ENCODE data around the gene IPPK. TPM values are rescaled to one million over a fixed set of nuclear protein-coding genes. Genes with fewer than 3 reads are reported as not detected.

IPPK gene, protein sequence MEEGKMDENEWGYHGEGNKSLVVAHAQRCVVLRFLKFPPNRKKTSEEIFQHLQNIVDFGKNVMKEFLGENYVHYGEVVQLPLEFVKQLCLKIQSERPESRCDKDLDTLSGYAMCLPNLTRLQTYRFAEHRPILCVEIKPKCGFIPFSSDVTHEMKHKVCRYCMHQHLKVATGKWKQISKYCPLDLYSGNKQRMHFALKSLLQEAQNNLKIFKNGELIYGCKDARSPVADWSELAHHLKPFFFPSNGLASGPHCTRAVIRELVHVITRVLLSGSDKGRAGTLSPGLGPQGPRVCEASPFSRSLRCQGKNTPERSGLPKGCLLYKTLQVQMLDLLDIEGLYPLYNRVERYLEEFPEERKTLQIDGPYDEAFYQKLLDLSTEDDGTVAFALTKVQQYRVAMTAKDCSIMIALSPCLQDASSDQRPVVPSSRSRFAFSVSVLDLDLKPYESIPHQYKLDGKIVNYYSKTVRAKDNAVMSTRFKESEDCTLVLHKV
- total RNA-seq: 1 to 10 TPM; 6.8 to 9.0 (median 7.7) TPM
- long read RNA-seq, donor 1, full-length matches to known transcripts: 8 of 14 reads
- long read RNA-seq, donor 1, partial matches to known transcripts: 4 of 14 reads
- long read RNA-seq, donor 1, other reads (novel, unspliced or antisense): 2 of 14 reads
- long read RNA-seq, donor 2, full-length matches to known transcripts: 3 of 7 reads
- long read RNA-seq, donor 2, partial matches to known transcripts: 0 of 7 reads
- long read RNA-seq, donor 2, other reads (novel, unspliced or antisense): 4 of 7 reads

- Histone ChIP-seq H3K4me1 (ENCODE audit: low read depth) (peaks cover 18% of the 10 kb centered on the region), H3K36me3 (ENCODE audit: low read depth) (no peaks in the 10 kb centered on the region), H3K4me3 (peak within 1 kb of the TSS; percentile 73), H3K9me3 (no peaks in the 10 kb centered on the region)
- TF ChIP-seq, protein P1, sequence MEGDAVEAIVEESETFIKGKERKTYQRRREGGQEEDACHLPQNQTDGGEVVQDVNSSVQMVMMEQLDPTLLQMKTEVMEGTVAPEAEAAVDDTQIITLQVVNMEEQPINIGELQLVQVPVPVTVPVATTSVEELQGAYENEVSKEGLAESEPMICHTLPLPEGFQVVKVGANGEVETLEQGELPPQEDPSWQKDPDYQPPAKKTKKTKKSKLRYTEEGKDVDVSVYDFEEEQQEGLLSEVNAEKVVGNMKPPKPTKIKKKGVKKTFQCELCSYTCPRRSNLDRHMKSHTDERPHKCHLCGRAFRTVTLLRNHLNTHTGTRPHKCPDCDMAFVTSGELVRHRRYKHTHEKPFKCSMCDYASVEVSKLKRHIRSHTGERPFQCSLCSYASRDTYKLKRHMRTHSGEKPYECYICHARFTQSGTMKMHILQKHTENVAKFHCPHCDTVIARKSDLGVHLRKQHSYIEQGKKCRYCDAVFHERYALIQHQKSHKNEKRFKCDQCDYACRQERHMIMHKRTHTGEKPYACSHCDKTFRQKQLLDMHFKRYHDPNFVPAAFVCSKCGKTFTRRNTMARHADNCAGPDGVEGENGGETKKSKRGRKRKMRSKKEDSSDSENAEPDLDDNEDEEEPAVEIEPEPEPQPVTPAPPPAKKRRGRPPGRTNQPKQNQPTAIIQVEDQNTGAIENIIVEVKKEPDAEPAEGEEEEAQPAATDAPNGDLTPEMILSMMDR (IDR thresholded peaks at IDR 0.05): no peak
- DNase-seq (peak; percentile 97 to 99 (median 98)), ATAC-seq (peak; percentile 98)
- intact Hi-C loops (cut with DNase I, micrococcal nuclease): no loop called here
These were observed at the start of gene IPPK for GRCh38 chr9:92669890-92670708. IPPK (minus strand) TSS chr9:92670131; CDS start chr9:92669988, 143 bp downstream.

DNA sequence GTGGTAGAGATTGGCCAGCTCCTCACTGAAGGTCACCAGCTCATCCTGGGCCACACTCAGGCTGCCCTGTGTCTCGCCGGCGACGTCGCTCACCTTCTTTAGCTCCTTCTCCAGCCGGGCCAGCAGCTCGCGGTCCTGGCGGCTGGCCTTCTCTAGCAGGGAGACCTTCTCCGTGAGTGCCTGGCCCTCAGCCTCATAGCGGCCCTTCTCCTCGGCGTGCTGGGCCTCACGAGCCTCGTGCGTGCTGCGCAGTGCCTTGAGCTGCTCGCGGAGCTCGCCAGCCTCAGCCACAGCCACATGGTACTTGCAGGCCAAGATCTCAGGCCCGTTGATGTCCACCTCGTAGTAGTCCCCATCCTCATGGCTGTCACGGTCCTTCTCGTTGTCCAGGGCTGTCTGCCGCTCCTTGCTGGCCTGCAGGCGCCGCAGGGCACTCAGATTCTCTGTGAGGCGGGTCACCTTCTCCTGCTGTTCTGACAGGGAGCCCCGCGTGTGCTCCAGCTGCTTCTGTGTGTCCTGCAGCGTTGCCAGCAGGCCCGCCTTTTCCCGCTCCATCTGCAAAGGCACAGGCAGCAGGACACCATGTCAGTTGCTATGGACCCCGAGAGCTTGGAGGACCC, 49.2 kb upstream of the IPPK start:
- ATAC-seq (no peak), DNase-seq (no peak)
- intact Hi-C loops (cut with DNase I, micrococcal nuclease): loop anchor here (5.0 kb wide), 1 partner anchor 73 kb away; no protein-coding TSS in a partner anchor
- TF ChIP-seq, protein P1 (IDR thresholded peaks at IDR 0.05): no peak
- H3K4me1 ChIP-seq (ENCODE audit: low read depth): peaks cover 9% of the 10 kb centered on the region
- peaks cover 11% of the 10 kb centered on the region for H3K36me3 ChIP-seq (ENCODE audit: low read depth)
- H3K4me3 ChIP-seq: no peak overlapping the region
- no peaks in the 10 kb centered on the region for H3K9me3 ChIP-seq

- Histone ChIP-seq H3K4me1 (ENCODE audit: low read depth) (peaks cover 9% of the 10 kb centered on the region), H3K4me3 (no peak overlapping the region), H3K36me3 (ENCODE audit: low read depth) (peaks cover 11% of the 10 kb centered on the region), H3K9me3 (no peaks in the 10 kb centered on the region)
- DNase-seq: no peak
- TF ChIP-seq, protein P1 (IDR thresholded peaks at IDR 0.05): no peak
- ATAC-seq: no peak
- intact Hi-C loops (cut with DNase I, micrococcal nuclease): loop anchor here (5.0 kb wide), 1 partner anchor 74 kb away; no protein-coding TSS in a partner anchor
These were observed 48.4 kb upstream of the IPPK start for GRCh38 chr9:92718086-92719001.

GRCh38 chr9:92717201-92718085, 47.5 kb upstream of the IPPK start:
- TF ChIP-seq, protein P1 (IDR thresholded peaks at IDR 0.05): no peak
- Histone ChIP-seq H3K36me3 (ENCODE audit: low read depth) (peaks cover 11% of the 10 kb centered on the region), H3K4me3 (no peak overlapping the region), H3K4me1 (ENCODE audit: low read depth) (peaks cover 9% of the 10 kb centered on the region), H3K9me3 (no peaks in the 10 kb centered on the region)
- intact Hi-C loops (cut with DNase I, micrococcal nuclease): loop anchor here (5.0 kb wide), 1 partner anchor 75 kb away; no protein-coding TSS in a partner anchor
- ATAC-seq (no peak), DNase-seq (no peak)
